Skeletal muscle satellite cell (primary cell): ENCODE data around the gene DLX3. TPM values are rescaled to one million over a fixed set of nuclear protein-coding genes. Genes with fewer than 3 reads are reported as not detected.
A peak's percentile ranks its signal among the peaks of the same experiment; 100 is the strongest.

Experiments used
- H3K27me3 ChIP-seq: 2 replicates; pipeline ENCODE4 v1.7.0; 2013; ENCODE audit warnings: low read length; ENCODE audit not compliant: control insufficient read depth, insufficient read depth
- H3K36me3 ChIP-seq: 2 replicates; pipeline ENCODE4 v1.7.0; 2013; ENCODE audit warnings: mild to moderate bottlenecking, control low read depth, low read length; ENCODE audit not compliant: insufficient read depth
- H3K4me1 ChIP-seq: 2 replicates; pipeline ENCODE4 v1.7.0; 2013; ENCODE audit warnings: low read length; ENCODE audit not compliant: control insufficient read depth, insufficient read depth
- H3K4me2 ChIP-seq: 2 replicates; pipeline ENCODE4 v1.7.0; 2013; ENCODE audit warnings: mild to moderate bottlenecking, low read length
- H3K4me3 ChIP-seq: 2 replicates; pipeline ENCODE4 v1.7.0; 2013; ENCODE audit warnings: low read length
- H3K9ac ChIP-seq: 2 replicates; pipeline ENCODE4 v1.7.0; 2013; ENCODE audit warnings: mild to moderate bottlenecking, low read depth, low read length, moderate library complexity
- H3K9me3 ChIP-seq: replicated peaks from 2 replicates; pipeline ENCODE4 v1.7.0; 2013; ENCODE audit warnings: mild to moderate bottlenecking, control low read depth, low read length
- small RNA-seq: library from RNA; depleted of rRNA; stranded (forward); fragments of <200 nt; gene quantifications from one replicate; pipeline ENCODE3, GENCODE V24; 2012

DLX3 gene

DNA sequence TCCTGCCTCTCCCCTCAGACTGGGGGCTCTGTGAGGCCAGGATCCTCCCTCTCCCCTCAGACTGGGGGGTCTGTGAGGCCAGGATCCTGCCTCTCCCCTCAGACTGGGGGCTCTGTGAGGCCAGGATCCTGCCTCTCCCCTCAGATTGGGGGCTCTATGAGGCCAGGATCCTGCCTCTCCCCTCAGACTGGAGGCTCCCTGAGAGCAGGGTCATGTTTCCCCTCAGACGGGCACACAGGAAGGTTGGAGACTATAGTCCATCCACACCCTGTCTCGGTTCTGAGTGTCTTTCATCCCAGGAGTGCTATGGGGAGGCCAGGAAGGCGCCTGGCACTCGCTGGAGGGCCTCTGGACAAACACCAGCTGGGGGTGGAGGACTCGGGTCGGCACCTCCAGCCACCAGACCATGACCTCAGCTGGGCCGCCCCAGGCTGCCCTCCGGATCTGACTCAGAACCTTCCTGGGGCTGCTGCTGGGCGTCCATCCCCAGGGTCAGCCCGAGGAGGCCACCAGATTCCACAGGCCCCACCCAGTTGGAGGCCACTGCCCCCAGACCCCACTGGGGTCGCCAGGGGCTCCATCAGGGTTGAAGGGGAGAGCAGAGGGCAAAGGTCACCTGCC lies 48.0 kb downstream of the DLX3 start:
- H3K9me3 ChIP-seq: no peaks in the 10 kb centered on the region
- H3K4me3 ChIP-seq: no peak overlapping the region
- no peak overlapping the region for H3K4me2 ChIP-seq
- peaks cover 17% of the 10 kb centered on the region for H3K4me1 ChIP-seq
- peaks cover 45% of the 10 kb centered on the region for H3K27me3 ChIP-seq
- no peak overlapping the region for H3K9ac ChIP-seq
- no peaks in the 10 kb centered on the region for H3K36me3 ChIP-seq

DNA sequence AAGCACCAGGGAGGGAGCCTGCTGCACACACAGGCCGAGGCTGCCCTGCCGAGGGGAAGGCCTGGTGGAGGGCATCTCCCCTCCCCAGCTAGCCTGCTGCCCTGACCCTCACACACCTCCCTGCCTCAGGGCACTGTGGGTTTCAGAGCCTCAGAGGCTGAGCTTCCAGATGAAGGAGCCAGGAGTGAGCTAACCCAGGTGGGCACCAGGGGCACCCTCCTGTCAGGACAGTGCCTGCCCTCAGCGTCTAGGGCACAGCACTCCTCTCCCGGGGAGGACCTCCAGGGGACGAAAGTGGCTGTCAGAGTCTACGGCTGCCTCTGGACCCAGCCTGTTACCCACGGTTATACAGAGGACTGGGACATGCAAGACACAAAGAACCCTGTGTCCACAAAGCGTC lies 48.8 kb downstream of the DLX3 start:
- Histone ChIP-seq H3K9ac (no peak overlapping the region), H3K36me3 (no peaks in the 10 kb centered on the region), H3K4me2 (no peak overlapping the region), H3K4me1 (peaks cover 8% of the 10 kb centered on the region), H3K27me3 (peaks cover 54% of the 10 kb centered on the region), H3K9me3 (no peaks in the 10 kb centered on the region), H3K4me3 (no peak overlapping the region)

DNA sequence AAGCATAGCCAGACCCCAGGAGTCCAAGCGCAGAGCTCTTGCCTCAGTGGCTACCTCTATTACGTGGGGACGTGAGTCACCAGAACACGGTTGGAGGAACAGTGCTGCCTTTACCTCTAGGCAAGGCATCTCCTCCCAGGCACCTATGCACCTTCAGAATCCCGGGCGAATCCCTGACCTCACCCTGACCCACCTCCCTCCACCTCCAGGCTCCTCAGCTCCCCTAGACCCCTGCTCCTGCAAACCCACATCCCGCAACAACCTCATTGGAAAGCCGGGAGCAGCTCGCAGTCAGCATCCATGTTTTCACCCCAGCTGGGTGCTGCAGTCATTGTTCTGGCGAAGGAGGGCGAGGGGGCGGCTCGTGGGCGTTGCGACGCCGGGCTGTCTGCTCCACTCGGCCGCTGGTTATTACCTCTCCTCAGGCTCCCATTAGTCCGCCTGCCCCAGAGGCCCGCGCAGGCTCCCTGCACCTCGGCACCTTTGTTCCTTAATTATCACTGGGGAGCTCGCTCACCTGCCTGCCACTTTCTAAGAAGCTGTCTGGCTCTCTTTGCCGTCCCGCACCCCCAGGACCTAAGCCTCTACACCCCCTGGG lies 50.7 kb downstream of the DLX3 start:
- Histone ChIP-seq H3K9ac (no peak overlapping the region), H3K36me3 (no peaks in the 10 kb centered on the region), H3K9me3 (no peaks in the 10 kb centered on the region), H3K4me2 (peak overlapping the region; percentile 35), H3K4me1 (peaks cover 6% of the 10 kb centered on the region), H3K27me3 (peaks cover 62% of the 10 kb centered on the region), H3K4me3 (no peak overlapping the region)

DNA sequence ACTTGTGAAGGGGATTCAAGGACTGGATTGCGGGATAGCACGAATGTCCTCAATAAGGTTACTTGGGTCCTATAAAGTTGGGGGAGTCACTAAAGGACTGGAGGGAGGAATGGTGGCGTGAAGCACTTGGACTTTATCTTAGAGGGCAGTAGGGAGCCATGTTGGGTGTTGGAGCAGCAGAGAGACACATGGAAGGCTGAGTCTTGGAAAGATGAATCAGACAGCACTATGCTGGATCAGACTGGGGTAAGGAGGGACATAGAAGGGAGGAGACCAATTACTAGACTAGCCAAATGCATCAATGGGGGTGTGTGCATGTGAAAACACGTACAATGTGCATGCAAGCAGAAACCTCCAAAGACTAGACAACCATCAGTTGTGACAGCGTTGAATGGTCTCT lies 52.1 kb downstream of the DLX3 start:
- Histone ChIP-seq H3K9ac (no peak overlapping the region), H3K4me2 (no peak overlapping the region), H3K4me1 (peaks cover 6% of the 10 kb centered on the region), H3K4me3 (no peak overlapping the region), H3K9me3 (no peaks in the 10 kb centered on the region), H3K27me3 (peaks cover 66% of the 10 kb centered on the region), H3K36me3 (no peaks in the 10 kb centered on the region)

DNA sequence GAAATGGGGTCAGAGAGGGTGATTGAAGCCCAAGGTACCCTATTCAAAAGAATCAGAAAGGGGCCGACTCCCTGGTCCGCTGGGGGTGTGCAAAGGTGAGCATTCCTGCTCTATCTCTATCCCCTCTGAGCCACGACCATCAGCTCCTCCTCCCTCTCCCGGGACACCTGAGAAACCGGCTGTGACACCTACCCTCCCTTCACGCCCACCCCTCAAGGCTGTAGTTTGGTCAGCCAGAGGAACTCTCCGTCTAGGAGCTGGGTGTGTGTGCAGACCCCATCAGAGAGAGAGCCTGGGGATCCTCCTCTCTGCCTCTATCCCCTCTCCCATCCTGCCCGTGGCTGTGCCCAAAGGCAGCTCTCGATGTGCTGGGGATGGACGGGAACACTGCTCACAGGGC lies 53.6 kb downstream of the DLX3 start:
- Histone ChIP-seq H3K27me3 (peaks cover 69% of the 10 kb centered on the region), H3K9ac (no peak overlapping the region), H3K36me3 (no peaks in the 10 kb centered on the region), H3K4me2 (no peak overlapping the region), H3K4me3 (no peak overlapping the region), H3K9me3 (no peaks in the 10 kb centered on the region), H3K4me1 (peaks cover 6% of the 10 kb centered on the region)

Small RNA genes within 50 kb of the gene (small RNA-seq; reads per million reads assigned to genes)
- not detected for gene RNU6-1313P
